Measurements from ENCODE around the gene DMRTB1.
A peak's percentile ranks its signal among the peaks of the same experiment; 100 is the strongest.

The DMRTB1 gene

DNA sequence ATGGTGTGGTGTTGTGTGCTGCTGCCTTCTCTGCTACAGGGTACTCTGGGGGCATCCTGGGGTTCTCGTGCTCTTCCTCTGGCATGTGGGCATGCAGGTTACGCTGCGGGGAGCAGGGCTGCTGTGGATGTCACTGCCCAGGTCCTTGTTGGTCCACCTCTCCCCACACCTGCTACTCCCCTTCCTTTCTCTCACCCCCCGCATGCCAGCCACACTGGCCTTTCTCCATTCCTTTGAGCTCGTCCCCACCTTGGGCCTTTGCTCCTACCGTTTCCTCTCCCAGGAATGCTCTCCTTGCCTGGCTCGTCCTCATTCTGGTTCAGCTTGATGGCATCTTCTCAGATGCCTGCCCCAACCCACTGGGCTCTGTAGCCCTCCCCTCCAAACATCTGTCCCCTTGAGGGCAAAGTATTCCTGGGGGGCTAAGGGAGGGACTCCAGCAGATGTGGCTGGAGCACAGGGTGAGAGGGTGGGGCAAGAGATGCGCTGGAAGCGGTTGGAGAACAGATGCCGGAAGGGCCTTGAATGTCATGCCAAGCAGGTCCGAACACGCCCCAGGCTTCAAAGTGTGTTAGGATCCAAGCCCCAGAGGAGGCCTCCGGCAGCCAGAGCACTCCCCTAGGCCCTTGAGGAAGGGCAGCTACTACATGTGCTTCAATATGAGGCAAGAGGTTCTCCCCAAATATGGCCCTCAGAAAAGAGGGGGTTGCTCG, 23.4 kb downstream of the DMRTB1 start:
- TF ChIP-seq POLR2A (IDR thresholded peaks at IDR 0.05; ENCODE audit: low read depth, low read length) (no peak), POU2F2 (IDR thresholded peaks at IDR 0.05; ENCODE audit: low read depth, low read length) (no peak), POLR2AphosphoS5 (IDR thresholded peaks at IDR 0.05; ENCODE audit: low read depth, low read length) (no peak), SPI1 (IDR thresholded peaks at IDR 0.05; ENCODE audit: low read depth, low read length) (no peak), PAX5 (IDR thresholded peaks at IDR 0.05; ENCODE audit: insufficient read depth, low read length, severe bottlenecking) (no peak), TAF1 (IDR thresholded peaks at IDR 0.05; ENCODE audit: low read depth, low read length) (no peak)
- DNase-seq (ENCODE audit: insufficient read length, low spot score): no peak
- no peak for FAIRE-seq

DNA sequence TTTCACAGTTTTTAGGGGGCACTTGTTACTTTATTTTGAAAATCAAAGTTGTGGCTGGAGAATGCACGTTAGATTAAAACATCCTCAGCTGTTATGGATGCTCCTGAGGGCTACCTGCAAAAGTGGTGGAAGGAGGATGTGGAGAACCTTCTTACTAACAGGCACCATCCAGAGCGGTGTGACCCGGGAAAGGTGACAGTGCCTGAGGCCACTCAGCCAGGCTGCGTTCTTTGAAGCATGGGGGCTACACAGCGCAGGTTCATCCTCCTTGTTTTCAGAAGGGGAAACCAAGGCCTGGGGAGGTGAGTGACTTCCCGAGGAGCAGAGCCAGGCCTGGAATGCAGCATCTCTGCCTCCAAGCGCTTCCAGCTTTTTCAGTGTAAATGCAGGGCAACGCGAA, 24.0 kb downstream of the DMRTB1 start:
- FAIRE-seq (no peak), DNase-seq (ENCODE audit: insufficient read length, low spot score) (no peak)
- TF ChIP-seq POLR2A (IDR thresholded peaks at IDR 0.05; ENCODE audit: low read depth, low read length) (no peak), POU2F2 (IDR thresholded peaks at IDR 0.05; ENCODE audit: low read depth, low read length) (no peak), TAF1 (IDR thresholded peaks at IDR 0.05; ENCODE audit: low read depth, low read length) (no peak)

DNA sequence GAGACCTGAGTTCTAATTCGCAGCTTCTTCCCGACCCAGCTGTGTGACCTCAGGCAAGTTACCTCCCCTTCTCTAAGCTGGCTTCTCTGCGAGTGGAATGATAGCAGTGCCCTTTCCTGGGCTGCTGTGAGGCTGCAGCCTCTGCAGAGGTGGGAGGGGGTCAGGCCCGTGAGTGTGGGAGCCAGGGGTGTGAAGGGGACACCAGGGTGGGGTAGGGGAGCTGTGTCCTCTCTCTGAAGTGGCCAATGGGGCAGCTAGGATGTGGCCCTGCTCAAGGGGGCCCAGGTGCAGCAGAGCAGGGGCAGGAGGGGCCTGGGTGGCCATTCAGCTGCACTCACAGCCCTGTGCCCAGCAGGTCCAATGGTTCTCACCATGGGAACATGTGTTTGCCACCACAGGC, 24.5 kb downstream of the DMRTB1 start:
- no peak for FAIRE-seq
- DNase-seq (ENCODE audit: insufficient read length, low spot score): no peak
- TF ChIP-seq PAX5 (IDR thresholded peaks at IDR 0.05; ENCODE audit: insufficient read depth, low read length, severe bottlenecking) (no peak), POLR2A (IDR thresholded peaks at IDR 0.05; ENCODE audit: low read depth, low read length) (no peak), POLR2AphosphoS5 (IDR thresholded peaks at IDR 0.05; ENCODE audit: low read depth, low read length) (no peak), TAF1 (IDR thresholded peaks at IDR 0.05; ENCODE audit: low read depth, low read length) (no peak), SPI1 (IDR thresholded peaks at IDR 0.05; ENCODE audit: low read depth, low read length) (no peak), POU2F2 (IDR thresholded peaks at IDR 0.05; ENCODE audit: low read depth, low read length) (no peak)

DNA sequence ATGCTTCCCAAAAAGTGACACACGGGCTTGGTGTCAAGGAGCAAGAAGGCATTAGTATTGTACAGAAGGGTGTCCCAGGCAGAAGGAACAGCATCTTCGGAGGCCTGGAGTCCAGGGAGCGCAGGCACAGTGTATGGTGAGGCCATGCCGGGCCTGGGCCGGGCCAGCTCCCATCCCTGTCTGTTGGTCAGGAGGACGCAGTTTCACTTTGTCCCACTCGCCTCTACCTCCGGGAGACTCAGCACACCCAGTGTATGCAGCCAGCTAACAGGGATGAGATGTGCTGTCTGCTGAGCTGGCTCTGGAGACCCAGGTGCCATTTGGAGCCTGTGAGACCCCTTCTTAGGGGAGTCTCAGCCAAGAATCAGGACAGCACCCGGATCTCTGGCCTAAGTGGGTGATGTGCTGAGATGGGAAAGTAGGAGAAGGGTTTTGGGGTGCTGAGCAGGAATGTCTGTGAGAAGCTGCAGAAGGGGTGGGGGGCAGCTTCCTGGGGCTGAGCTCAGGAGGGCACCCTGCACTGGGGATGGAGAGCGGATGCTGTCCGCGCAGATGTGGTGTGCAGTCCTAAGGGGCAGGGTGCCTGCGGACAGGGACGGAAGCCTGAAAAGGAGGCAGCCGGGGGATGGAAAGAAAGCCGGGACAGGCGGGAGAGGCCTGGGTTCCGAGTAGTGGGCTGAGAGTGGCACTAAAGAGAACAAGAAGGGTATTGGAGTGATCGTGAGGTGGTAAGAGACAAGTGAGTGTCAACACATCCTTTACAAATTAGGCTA, 25.7 kb downstream of the DMRTB1 start:
- DNase-seq (ENCODE audit: insufficient read length, low spot score) (no peak), FAIRE-seq (no peak)
- TF ChIP-seq SPI1 (IDR thresholded peaks at IDR 0.05; ENCODE audit: low read depth, low read length) (no peak), TAF1 (IDR thresholded peaks at IDR 0.05; ENCODE audit: low read depth, low read length) (no peak), POLR2AphosphoS5 (IDR thresholded peaks at IDR 0.05; ENCODE audit: low read depth, low read length) (no peak), POLR2A (IDR thresholded peaks at IDR 0.05; ENCODE audit: low read depth, low read length) (no peak), PAX5 (IDR thresholded peaks at IDR 0.05; ENCODE audit: insufficient read depth, low read length, severe bottlenecking) (no peak), POU2F2 (IDR thresholded peaks at IDR 0.05; ENCODE audit: low read depth, low read length) (no peak)

DNA sequence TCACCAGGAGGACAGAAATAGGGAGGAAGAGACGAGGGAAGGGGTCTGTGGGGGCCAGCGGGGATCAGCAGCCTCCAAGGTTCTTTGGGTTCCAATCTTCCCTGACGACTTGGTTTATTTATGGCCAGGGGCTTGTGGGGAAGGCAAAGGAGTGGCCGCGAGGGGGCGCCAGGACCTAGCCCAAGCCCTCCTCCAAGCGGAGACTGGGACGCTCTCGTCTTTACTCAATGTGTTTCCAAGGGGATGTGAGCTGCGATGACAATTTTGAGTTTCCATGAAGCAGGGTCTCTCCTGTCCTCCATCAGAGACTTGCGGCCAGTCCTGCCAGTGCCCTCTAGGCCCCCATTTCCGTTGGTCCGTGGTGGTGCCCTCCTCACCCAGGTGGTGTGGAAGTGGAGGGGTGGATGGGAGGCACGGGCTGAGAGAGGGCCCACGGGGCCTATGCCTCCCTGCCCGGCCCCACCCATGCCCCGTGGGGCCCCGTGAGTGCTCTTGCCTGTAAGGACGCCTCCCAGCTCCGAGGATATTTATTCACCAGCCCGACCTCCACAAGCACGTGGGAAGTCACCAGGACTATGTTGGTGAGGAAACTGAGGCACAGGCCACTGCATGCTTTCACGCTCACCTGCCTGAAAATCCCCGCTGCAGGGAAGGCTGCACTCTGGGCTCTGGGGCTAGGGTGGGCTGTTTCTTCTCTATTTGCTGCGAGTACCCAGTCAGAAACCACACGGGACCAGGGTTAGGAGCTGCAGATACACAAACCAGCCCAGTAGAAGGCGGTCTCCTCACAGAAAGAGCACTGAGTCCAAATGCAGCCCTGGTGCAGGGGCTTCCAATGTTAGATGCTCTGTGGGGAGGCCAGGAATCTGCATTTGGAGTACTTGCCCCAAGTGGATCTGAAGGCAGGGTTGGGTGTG, 26.5 kb downstream of the DMRTB1 start:
- no peak for TF ChIP-seq POLR2AphosphoS5 (IDR thresholded peaks at IDR 0.05; ENCODE audit: low read depth, low read length)
- TF ChIP-seq TAF1 (IDR thresholded peaks at IDR 0.05; ENCODE audit: low read depth, low read length): no peak
- no peak for TF ChIP-seq POU2F2 (IDR thresholded peaks at IDR 0.05; ENCODE audit: low read depth, low read length)
- TF ChIP-seq PAX5 (IDR thresholded peaks at IDR 0.05; ENCODE audit: insufficient read depth, low read length, severe bottlenecking): no peak
- no peak for TF ChIP-seq POLR2A (IDR thresholded peaks at IDR 0.05; ENCODE audit: low read depth, low read length)
- TF ChIP-seq SPI1 (IDR thresholded peaks at IDR 0.05; ENCODE audit: low read depth, low read length): no peak
- DNase-seq (ENCODE audit: insufficient read length, low spot score): peak; percentile 83
- peak; percentile 47 for FAIRE-seq

DNA sequence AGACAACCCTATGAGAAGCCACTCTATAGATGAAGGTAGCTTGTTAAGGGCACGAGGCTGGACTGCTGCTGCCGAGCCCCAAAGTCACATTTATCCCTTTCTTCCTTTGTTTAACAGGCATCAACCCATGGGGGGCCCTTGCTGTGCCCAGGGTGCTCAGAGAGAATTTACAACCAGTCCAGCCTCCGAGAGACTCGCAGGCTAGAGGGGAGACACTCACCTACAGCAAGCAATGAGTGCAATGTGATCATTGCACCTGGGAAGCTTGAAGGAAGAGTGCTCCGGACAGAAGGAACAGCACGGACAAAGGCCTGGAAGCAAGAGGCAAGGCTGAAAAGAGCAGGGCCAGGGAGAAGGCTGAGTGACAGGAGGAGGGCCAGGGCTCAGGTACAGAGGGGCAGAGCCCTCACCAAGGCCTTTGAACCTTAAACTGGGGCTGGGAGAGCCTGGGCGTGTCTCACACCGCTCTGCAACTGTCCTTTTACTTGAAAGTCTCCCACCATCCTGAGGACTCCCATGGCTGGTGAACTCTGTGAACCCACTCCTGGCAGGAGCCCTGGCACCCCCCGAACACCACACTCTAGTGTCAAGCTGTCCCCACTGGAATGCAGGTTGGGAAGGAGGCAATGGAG, 27.3 kb downstream of the DMRTB1 start:
- DNase-seq (ENCODE audit: insufficient read length, low spot score) (no peak), FAIRE-seq (no peak)
- no peak for TF ChIP-seq TAF1 (IDR thresholded peaks at IDR 0.05; ENCODE audit: low read depth, low read length)
- TF ChIP-seq POLR2AphosphoS5 (IDR thresholded peaks at IDR 0.05; ENCODE audit: low read depth, low read length): no peak
- no peak for TF ChIP-seq PAX5 (IDR thresholded peaks at IDR 0.05; ENCODE audit: insufficient read depth, low read length, severe bottlenecking)
- no peak for TF ChIP-seq POU2F2 (IDR thresholded peaks at IDR 0.05; ENCODE audit: low read depth, low read length)
- TF ChIP-seq SPI1 (IDR thresholded peaks at IDR 0.05; ENCODE audit: low read depth, low read length): no peak
- TF ChIP-seq POLR2A (IDR thresholded peaks at IDR 0.05; ENCODE audit: low read depth, low read length): no peak

DNA sequence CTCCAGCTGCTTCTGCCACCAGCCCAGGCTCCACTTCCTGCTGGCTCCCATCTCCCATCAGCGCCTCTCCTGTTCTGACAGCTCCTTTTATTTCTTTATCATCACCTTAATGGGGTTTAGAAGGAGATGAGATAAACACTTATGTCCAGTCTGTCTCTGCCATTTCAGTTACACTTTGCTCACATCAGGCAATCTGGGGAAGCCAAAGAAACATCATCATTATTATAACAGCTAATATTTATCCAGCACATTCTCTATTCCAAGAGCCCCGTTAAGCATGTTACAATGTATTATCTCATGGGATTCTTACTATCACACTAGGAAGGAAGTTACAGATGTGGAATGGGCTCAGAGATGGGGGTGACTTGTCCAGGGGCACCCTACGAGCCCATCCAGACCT, 31.2 kb downstream of the DMRTB1 start:
- TF ChIP-seq POLR2A (IDR thresholded peaks at IDR 0.05; ENCODE audit: low read depth, low read length) (no peak), PAX5 (IDR thresholded peaks at IDR 0.05; ENCODE audit: insufficient read depth, low read length, severe bottlenecking) (no peak), SPI1 (IDR thresholded peaks at IDR 0.05; ENCODE audit: low read depth, low read length) (no peak), POLR2AphosphoS5 (IDR thresholded peaks at IDR 0.05; ENCODE audit: low read depth, low read length) (no peak), POU2F2 (IDR thresholded peaks at IDR 0.05; ENCODE audit: low read depth, low read length) (no peak), TAF1 (IDR thresholded peaks at IDR 0.05; ENCODE audit: low read depth, low read length) (no peak)
- DNase-seq (ENCODE audit: insufficient read length, low spot score) (no peak), FAIRE-seq (no peak)

DNA sequence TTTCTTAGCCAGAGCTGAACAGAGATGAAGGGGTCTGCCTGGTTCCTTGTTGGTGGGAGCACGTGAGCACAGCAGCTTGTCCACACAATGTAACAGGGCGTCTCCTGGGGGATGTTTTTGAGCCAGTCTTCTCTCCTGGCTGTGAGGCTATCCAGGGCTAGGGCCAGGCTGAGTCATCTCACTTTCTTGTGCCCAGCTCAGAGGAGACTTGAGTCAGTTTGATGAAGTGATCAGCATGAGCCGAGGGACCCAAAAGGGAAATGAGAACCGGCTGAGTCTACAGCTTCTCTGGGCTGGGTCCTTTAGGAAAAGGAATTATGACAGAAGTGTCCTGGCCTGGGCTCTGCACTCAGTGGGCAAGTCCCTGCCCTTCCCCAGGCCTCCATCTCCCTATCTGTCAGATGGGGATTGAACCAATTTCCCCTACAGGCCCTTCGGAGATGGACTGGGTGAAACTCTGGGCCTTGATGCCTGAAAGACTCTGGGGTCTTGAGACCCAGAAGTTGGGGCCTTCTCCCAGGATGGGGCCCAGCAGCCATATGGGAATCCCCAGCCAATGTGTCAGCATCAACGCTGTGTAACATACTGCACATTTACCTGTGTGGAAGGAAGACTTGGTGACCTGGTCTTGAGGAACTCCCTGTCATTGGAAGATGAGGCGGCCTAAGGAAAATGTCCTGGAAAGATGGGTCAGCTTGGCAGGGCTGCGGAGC, 36.6 kb downstream of the DMRTB1 start:
- no peak for TF ChIP-seq SPI1 (IDR thresholded peaks at IDR 0.05; ENCODE audit: low read depth, low read length)
- no peak for TF ChIP-seq POU2F2 (IDR thresholded peaks at IDR 0.05; ENCODE audit: low read depth, low read length)
- no peak for TF ChIP-seq POLR2AphosphoS5 (IDR thresholded peaks at IDR 0.05; ENCODE audit: low read depth, low read length)
- no peak for TF ChIP-seq TAF1 (IDR thresholded peaks at IDR 0.05; ENCODE audit: low read depth, low read length)
- TF ChIP-seq PAX5 (IDR thresholded peaks at IDR 0.05; ENCODE audit: insufficient read depth, low read length, severe bottlenecking): no peak
- TF ChIP-seq POLR2A (IDR thresholded peaks at IDR 0.05; ENCODE audit: low read depth, low read length): no peak
- DNase-seq (ENCODE audit: insufficient read length, low spot score) (no peak), FAIRE-seq (no peak)
